B cell (primary cell): ENCODE measurements around the gene GNB1. TPM values are rescaled to one million over a fixed set of nuclear protein-coding genes. Genes with fewer than 3 reads are reported as not detected.

Experiments
- ATAC-seq: fragments of 200-7000 bp; cut with Tn5 transposase; one replicate; pipeline ENCODE4 v1.10.0; 2021; ENCODE audit warnings: low read depth, mild to moderate bottlenecking, moderate number of reproducible peaks, moderate library complexity
- CTCF ChIA-PET: fragments of 350-600 bp; sonication (Branson Sonifier 250); formaldehyde crosslinking; loops from one replicate; lab custom pipeline; 2021; ENCODE audit warnings: antibody characterized with exemption, inconsistent platforms; lab: Charles Lee
- POLR2A ChIA-PET: fragments of 350-600 bp; sonication (Branson Sonifier 250); formaldehyde crosslinking; loops from one replicate; lab custom pipeline; 2021; ENCODE audit warnings: antibody characterized with exemption; lab: Charles Lee
- DNase-seq: peaks from one replicate; pipeline ENCODE4 v3.0.0; 2013
- H2AFZ ChIP-seq: 2 replicates; pipeline ENCODE4 v1.6.1; 2012; ENCODE audit warnings: mild to moderate bottlenecking, low read depth, low read length; ENCODE audit not compliant: insufficient read depth, poor library complexity, severe bottlenecking
- H3K27ac ChIP-seq, 2 donors: 1 replicate in 1 of 2; 2 replicates in 1 of 2; pipeline ENCODE4 v1.5.1; 2012 to 2013; ENCODE audit warnings: low read length in 2 of 2, mild to moderate bottlenecking in 2 of 2, moderate library complexity in 1 of 2
- H3K27me3 ChIP-seq, 4 experiments: fragments of 200-600 bp in 1 of 4; sonication (generic) in 1 of 4; replicated peaks in 1 of 4; 1 replicate in 2 of 4; 2 replicates in 2 of 4; pipeline versions ENCODE4 v1.6.1 to v1.7.0; 2013 to 2016; ENCODE audit warnings: low read length in 3 of 4, mild to moderate bottlenecking in 2 of 4, mixed read lengths in 1 of 4, moderate library complexity in 1 of 4; ENCODE audit not compliant: insufficient read depth in 4 of 4, control insufficient read depth in 3 of 4; ENCODE audit errors: control extremely low read depth in 1 of 4
- H3K36me3 ChIP-seq, 2 experiments: replicated peaks in 1 of 2; 1 replicate in 1 of 2; 2 replicates in 1 of 2; pipeline versions ENCODE4 v1.6.1 to v1.7.1; 2013; ENCODE audit warnings: low read length in 1 of 2; ENCODE audit not compliant: insufficient read depth in 2 of 2, control insufficient read depth in 1 of 2; ENCODE audit errors: control extremely low read depth in 1 of 2, extremely low read depth in 1 of 2
- H3K4me1 ChIP-seq, 2 donors: fragments of 200-600 bp in 1 of 2; sonication (generic) in 1 of 2; 1 replicate in 1 of 2; 2 replicates in 1 of 2; pipeline versions ENCODE4 v1.5.1 to v1.6.1; 2013 to 2017; ENCODE audit warnings: low read length in 2 of 2; ENCODE audit not compliant: control insufficient read depth in 2 of 2, insufficient read depth in 2 of 2
- H3K4me2 ChIP-seq: replicated peaks from 2 replicates; pipeline ENCODE3; 2012; ENCODE audit warnings: mild to moderate bottlenecking, low read depth, low read length; ENCODE audit not compliant: poor library complexity, severe bottlenecking
- H3K4me3 ChIP-seq, 5 experiments: fragments of 200-600 bp in 1 of 5; sonication (generic) in 1 of 5; 1 replicate in 3 of 5; 2 replicates in 2 of 5; pipeline versions ENCODE4 v1.5.1 to v1.7.0; 2011 to 2016; ENCODE audit warnings: low read length in 4 of 5, mild to moderate bottlenecking in 4 of 5, low read depth in 2 of 5, control low read depth in 1 of 5, moderate library complexity in 1 of 5; ENCODE audit not compliant: insufficient read depth in 1 of 5; ENCODE audit errors: control extremely low read depth in 1 of 5, extremely low read depth in 1 of 5
- H3K79me2 ChIP-seq: fragments of 200-600 bp; sonication (generic); one replicate; pipeline ENCODE4 v1.6.0; 2016; ENCODE audit warnings: low read length; ENCODE audit not compliant: control insufficient read depth, insufficient read depth
- H3K9ac ChIP-seq: fragments of 200-600 bp; sonication (generic); 2 replicates; pipeline ENCODE4 v1.6.1; 2017; ENCODE audit warnings: mild to moderate bottlenecking, low read length, moderate library complexity
- H3K9me3 ChIP-seq, 3 donors: one replicate each; pipeline versions ENCODE4 v1.6.1 to v1.7.1; 2013; ENCODE audit warnings: low read length in 2 of 3; ENCODE audit not compliant: control insufficient read depth in 2 of 3, insufficient read depth in 1 of 3; ENCODE audit errors: control extremely low read depth in 1 of 3
- H4K20me1 ChIP-seq: 2 replicates; pipeline ENCODE4 v1.6.0; 2012; ENCODE audit warnings: mild to moderate bottlenecking, low read length; ENCODE audit not compliant: insufficient read depth, control insufficient read depth, poor library complexity, severe bottlenecking
- H3K27ac Mint-ChIP-seq: one replicate; pipeline ENCODE4 v1.8.0; 2021; ENCODE audit warnings: mixed read lengths
- H3K27me3 Mint-ChIP-seq: one replicate; pipeline ENCODE4 v1.8.0; 2021; ENCODE audit warnings: mixed read lengths
- H3K4me1 Mint-ChIP-seq: one replicate; pipeline ENCODE4 v1.8.0; 2021; ENCODE audit warnings: mixed read lengths
- H3K4me3 Mint-ChIP-seq: one replicate; pipeline ENCODE4 v1.8.0; 2021; ENCODE audit warnings: mixed read lengths
- H3K9me3 Mint-ChIP-seq: one replicate; pipeline ENCODE4 v1.8.0; 2022; ENCODE audit warnings: mixed read lengths; ENCODE audit not compliant: insufficient read depth
- EZH2 ChIP-seq: IDR thresholded peaks from 2 replicates; pipeline ENCODE4 v1.6.1; 2012; ENCODE audit warnings: borderline replicate concordance, low read depth, mild to moderate bottlenecking, moderate library complexity, low read length; ENCODE audit not compliant: insufficient read depth, poor library complexity, severe bottlenecking
- WGBS: methylation state at CpG from one replicate; pipeline ENCODE4 v1.1.5; 2013; ENCODE audit warnings: missing lambda C conversion rate; ENCODE audit not compliant: insufficient coverage; 5-methylcytosine and 5-hydroxymethylcytosine counted together
- intact Hi-C: fragments of 100-400 bp; cut with micrococcal nuclease; formaldehyde crosslinking; loops from one replicate; pipeline ENCODE4 v1.10.0; 2022
- polyA plus RNA-seq: library from polyadenylated mRNA; depleted of rRNA; stranded (reverse); fragments of >200 nt; gene quantifications from 2 replicates; pipeline ENCODE4 v1.2.3, GENCODE V29; 2012
- total RNA-seq, 2 donors: library from RNA; stranded (reverse); fragments of 120-200 nt in 1 of 2; gene quantifications; 1 replicate in 1 of 2; 2 replicates in 1 of 2; pipeline versions ENCODE4 v1.2.3 to v1.2.4, GENCODE V29; 2013 to 2022
- TF ChIP-seq, protein P1 (sequence below): fragments of 200-600 bp; IDR thresholded peaks from one replicate; pipeline ENCODE4 v1.8.0; 2022; ENCODE audit warnings: antibody characterized with exemption, mild to moderate bottlenecking

Gene GNB1
- total and polyA plus RNA-seq, 2 donors (not counting 1 experiment from before 2014, with no cell fraction given) = 249 to 269 TPM

DNA sequence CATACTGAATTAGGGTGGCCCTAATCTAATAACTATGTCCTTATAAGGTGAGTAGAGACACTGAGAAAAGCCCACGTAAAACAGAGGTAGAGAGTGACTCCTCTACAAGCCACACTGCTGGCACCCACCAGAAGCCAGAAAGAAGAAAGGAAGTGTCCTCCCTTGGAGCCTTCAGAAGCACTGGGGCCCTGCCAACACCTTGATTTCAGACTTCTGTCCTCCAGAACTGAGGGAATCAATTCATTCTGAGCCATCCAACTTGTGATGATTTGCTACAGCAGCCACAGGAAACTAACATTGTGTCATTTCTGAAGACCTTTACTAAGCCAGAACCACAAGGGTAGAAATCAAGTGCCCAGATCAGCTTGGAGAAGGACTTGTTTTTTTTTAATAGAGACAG lies 15.0 kb downstream of the GNB1 start:
- no peak for DNase-seq
- Mint-ChIP-seq H3K9me3 (no peaks in the 10 kb centered on the region), H3K27me3 (no peaks in the 10 kb centered on the region), H3K4me1 (peaks cover 81% of the 10 kb centered on the region), H3K27ac (peak overlapping the region; percentile 28), H3K4me3 (no peak overlapping the region)
- ChIA-PET POLR2A (interaction anchor here (0.5 kb wide), 1 partner anchor 64 kb away, joined by 4 read pairs; no protein-coding TSS in a partner anchor), CTCF (interaction anchor here (1.0 kb wide), 1 partner anchor 10 kb away, joined by 8 read pairs; no protein-coding TSS in a partner anchor)
- WGBS = 60% methylated on average over 1 of the region's 1 CpG
- Histone ChIP-seq H3K9me3 (no peaks in the 10 kb centered on the region), H3K79me2 (peaks cover 99% of the 10 kb centered on the region), H3K27ac (peak overlapping the region in 1 of 2 donors; percentile 16), H3K4me1 (peaks cover 46 to 66% of the 10 kb centered on the region in 2 donors), H3K4me2 (no peak overlapping the region), H3K36me3 (peaks cover 2 to 47% of the 10 kb centered on the region in 2 experiments), H4K20me1 (peaks cover 94% of the 10 kb centered on the region), H3K4me3 (no peak overlapping the region), H2AFZ (no peak overlapping the region), H3K9ac (no peak overlapping the region), H3K27me3 (no peaks in the 10 kb centered on the region)
- no peak for ATAC-seq
- TF ChIP-seq EZH2 = no peak
- TF ChIP-seq, protein P1, sequence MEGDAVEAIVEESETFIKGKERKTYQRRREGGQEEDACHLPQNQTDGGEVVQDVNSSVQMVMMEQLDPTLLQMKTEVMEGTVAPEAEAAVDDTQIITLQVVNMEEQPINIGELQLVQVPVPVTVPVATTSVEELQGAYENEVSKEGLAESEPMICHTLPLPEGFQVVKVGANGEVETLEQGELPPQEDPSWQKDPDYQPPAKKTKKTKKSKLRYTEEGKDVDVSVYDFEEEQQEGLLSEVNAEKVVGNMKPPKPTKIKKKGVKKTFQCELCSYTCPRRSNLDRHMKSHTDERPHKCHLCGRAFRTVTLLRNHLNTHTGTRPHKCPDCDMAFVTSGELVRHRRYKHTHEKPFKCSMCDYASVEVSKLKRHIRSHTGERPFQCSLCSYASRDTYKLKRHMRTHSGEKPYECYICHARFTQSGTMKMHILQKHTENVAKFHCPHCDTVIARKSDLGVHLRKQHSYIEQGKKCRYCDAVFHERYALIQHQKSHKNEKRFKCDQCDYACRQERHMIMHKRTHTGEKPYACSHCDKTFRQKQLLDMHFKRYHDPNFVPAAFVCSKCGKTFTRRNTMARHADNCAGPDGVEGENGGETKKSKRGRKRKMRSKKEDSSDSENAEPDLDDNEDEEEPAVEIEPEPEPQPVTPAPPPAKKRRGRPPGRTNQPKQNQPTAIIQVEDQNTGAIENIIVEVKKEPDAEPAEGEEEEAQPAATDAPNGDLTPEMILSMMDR = no peak
- intact Hi-C loops = no loop called here

DNA sequence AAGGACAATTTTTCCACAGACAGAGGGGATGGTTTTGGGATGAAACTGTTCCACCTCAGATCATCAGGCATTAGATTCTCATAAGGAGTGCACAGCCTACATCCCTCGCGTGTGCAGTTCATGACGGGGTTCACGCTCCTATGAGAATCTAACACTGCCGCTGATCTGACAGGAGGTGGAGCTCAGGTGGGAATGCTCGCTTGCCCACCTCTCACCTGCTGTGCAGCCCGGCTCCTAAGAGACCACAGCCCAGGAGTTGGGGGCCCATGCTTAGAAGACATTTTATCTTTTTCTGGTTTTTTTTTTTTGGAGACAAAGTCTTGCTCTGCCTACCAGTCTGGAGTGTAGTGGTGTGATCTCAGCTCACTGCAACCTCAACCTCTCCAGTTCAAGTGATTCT lies 16.0 kb downstream of the GNB1 start:
- H2AFZ ChIP-seq = no peak overlapping the region
- peaks cover 50 to 71% of the 10 kb centered on the region in 2 donors for H3K4me1 ChIP-seq
- ATAC-seq = no peak
- WGBS = 97% methylated on average over 7 of the region's 7 CpGs
- H3K4me1 Mint-ChIP-seq = peaks cover 82% of the 10 kb centered on the region
- TF ChIP-seq EZH2 = no peak
- TF ChIP-seq, protein P1 = no peak
- no peak overlapping the region for H3K4me2 ChIP-seq
- no peak overlapping the region for H3K4me3 ChIP-seq
- ChIA-PET CTCF (no interaction called here), POLR2A (no interaction called here)
- H3K27ac Mint-ChIP-seq = no peak overlapping the region
- H3K36me3 ChIP-seq = peaks cover 2 to 47% of the 10 kb centered on the region in 2 experiments
- H4K20me1 ChIP-seq = peaks cover 94% of the 10 kb centered on the region
- no peaks in the 10 kb centered on the region for H3K27me3 Mint-ChIP-seq
- no peak overlapping the region for H3K4me3 Mint-ChIP-seq
- H3K79me2 ChIP-seq = peaks cover 99% of the 10 kb centered on the region
- no peak overlapping the region for H3K9ac ChIP-seq
- no peaks in the 10 kb centered on the region for H3K9me3 Mint-ChIP-seq
- H3K27ac ChIP-seq = no peak overlapping the region
- intact Hi-C loops = no loop called here
- no peak for DNase-seq
- no peaks in the 10 kb centered on the region for H3K9me3 ChIP-seq
- no peaks in the 10 kb centered on the region for H3K27me3 ChIP-seq
